GM19468 (cell line): ENCODE data around the gene PGLYRP2.

Source experiments
- ATAC-seq: cut with Tn5 transposase; IDR thresholded peaks from one replicate; pipeline ENCODE4 v1.9.1; 2021; ENCODE audit warnings: mild to moderate bottlenecking, moderate library complexity, moderate number of reproducible peaks; ENCODE audit not compliant: unreplicated experiment; ENCODE audit errors: extremely low read depth

Gene PGLYRP2

DNA sequence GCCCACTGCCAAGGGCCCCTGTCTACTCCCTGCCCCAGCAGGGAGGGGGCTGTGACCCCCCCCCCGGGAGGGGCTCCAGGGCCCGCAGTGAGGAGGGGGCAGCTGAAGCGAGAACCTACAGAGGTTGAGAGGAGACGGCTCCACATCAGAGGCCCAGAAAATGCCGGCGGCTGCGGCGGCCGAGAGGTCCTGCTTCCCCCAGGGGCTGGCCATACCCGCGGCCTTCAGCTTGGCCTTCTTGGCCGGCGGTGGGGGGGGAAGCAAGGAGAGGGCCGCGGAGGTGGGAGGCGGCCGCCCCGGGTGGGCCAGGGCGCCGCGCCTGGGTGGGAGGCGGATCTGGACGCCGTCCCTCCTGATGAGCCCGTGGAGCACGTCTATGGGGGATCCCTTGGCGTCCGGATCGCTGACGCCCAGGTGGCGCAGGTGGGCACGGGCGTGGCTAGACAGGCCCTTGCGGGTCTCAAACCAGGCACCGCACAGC, 51.3 kb downstream of the PGLYRP2 start:
- ATAC-seq: no peak

DNA sequence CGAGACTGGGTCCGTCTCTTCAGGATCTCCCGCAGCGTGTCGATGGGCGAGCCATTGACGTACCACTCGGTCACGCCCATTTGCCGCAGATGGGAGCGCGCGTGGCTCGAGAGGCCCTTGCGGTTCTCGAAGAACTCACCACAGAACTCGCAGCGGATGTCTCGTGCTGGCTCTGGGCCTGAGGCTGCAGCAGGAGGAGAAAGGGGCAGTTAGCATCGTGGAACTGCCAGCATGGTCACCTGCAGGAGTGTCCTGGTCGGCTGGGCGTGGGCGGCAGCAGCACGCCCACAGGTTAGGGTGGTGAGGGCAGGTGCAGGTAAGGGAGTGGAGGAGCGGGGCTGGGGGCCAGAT, 52.0 kb downstream of the PGLYRP2 start:
- no peak for ATAC-seq

DNA sequence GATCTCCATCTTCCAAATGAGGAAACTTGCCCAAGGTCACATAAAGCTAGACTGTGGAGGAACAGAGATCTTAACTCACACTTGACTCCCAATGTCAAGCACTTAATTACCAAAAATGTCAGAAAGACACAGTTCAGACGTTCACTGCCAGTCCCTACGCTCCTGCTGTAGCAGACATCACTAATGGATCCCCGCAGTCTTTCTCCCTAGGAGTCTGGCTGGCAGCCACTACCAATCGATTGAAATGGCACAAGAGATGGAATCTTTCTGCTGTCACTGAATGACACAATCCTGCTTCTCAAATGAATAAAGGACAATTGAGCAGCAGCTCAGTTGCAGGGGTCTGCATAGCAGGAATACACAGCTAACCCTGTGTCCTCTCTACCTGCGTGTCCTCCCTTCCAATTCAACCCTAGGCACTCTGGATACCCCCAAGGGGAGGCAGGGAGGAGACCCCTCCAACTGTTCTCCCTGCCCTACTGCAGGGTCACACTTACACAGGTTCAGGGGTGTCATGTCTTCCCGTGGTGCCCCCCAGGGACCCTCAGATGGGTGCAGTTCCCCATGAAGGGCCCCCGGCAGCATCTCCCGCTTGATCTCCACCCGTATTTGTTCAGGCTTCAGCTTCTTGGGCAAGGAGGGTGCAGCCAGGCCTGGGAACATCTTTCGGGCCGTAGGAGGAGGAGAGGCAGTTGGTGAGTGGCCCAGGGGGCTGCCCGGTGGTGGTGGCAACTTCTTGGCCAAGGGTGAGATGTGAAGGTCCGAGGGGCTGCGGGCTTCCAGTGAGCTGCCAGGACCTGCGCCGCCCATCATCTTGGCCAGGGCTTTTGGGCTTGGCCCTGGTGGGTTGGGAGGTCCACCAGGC, 52.6 kb downstream of the PGLYRP2 start:
- ATAC-seq: no peak

DNA sequence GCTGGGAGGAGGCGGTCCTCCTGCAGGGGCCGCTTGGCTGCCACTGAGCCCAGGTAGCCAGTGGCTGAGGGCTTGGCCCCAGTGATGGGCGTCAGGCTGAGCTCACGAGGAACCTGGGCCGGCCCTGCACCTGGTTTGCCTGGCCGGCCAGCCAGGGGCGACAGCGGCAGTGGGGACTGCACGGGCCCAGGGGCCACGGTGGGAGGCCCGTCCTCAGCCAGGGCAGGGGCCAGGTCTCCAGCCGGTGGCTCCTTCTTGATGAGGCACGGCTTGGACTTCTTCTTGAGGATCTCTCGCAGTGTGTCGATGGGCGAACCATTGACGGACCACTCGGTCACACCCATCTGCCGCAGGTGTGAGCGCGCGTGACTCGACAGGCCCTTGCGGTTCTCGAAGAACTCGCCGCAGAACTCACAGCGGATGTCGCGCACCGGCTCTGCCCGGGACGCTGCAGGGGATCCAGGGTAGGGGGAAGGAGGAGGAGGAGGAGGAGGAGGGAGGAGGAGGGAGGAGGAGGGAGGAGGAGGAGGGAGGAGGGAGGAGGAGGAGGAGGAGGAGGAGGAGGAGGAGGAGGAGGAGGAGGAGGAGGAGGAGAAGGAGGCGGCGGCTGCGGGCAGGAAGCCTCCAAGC, 53.9 kb downstream of the PGLYRP2 start:
- ATAC-seq: no peak

DNA sequence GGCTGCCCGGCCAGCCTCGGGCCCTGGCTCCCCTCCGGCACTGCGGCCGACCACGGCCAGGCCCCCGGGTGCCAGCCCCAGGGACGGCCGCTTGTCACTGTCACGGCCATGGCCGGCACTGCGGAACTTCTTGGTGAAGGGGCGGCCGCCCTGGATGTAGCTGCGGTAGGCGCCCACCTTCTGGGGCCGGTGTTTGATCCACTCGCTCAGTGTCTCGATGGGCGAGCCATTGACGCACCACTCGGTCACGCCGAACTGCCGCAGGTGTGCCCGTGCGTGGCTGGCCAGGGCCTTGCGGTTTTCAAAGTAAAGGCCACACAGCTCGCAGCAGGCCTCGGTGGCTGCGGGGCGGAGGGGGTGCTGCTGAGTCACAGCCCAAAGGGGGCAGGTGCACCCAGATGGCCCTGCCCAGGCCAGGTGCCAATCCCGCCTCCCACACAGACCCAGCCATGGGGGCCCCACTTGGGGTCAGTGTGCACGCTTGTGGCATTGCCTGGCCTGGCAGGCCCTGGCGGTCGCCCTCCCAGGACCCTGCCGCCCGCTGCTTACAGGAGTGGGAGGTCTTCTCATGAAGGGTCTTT, 54.5 kb downstream of the PGLYRP2 start:
- ATAC-seq: no peak

DNA sequence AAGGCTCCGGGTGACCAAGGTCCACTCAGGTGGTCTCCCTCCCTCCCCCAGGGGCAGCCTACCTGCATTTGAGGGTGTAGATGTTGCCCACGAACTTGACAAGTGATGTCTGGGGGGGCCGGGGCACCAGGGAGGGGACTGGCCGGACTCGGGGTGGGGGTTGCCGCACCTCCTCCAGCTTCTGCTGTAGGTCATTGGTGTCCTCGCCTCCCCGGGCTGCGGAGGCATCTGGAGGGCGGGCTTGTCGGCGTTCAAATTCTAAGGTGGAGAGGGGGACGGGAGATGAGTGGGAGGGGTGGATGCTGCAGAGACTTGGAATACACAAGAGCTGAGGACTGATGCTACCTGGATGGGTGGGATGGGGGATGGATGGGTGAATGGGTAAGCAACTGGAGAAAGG, 55.2 kb downstream of the PGLYRP2 start:
- ATAC-seq: no peak

DNA sequence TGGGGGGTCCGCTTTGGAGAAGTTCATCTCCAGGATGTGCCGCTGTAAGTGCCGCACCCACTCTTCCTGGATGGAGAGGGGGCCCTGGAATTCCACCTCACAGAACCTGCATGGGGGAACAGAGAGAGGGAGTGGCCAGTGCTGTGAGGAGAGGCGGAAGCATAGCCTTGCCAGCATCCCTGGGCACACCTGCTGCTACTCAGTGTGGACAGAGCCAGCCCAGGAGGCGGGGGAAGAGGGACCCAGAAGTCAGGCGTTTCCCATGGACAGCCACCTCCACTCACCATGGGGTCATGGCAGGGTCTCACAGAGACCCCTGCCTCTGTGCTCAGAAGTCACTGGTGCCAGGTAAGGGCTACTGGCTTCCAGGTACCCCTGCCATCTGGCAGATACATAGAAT, 56.2 kb downstream of the PGLYRP2 start:
- ATAC-seq: no peak

DNA sequence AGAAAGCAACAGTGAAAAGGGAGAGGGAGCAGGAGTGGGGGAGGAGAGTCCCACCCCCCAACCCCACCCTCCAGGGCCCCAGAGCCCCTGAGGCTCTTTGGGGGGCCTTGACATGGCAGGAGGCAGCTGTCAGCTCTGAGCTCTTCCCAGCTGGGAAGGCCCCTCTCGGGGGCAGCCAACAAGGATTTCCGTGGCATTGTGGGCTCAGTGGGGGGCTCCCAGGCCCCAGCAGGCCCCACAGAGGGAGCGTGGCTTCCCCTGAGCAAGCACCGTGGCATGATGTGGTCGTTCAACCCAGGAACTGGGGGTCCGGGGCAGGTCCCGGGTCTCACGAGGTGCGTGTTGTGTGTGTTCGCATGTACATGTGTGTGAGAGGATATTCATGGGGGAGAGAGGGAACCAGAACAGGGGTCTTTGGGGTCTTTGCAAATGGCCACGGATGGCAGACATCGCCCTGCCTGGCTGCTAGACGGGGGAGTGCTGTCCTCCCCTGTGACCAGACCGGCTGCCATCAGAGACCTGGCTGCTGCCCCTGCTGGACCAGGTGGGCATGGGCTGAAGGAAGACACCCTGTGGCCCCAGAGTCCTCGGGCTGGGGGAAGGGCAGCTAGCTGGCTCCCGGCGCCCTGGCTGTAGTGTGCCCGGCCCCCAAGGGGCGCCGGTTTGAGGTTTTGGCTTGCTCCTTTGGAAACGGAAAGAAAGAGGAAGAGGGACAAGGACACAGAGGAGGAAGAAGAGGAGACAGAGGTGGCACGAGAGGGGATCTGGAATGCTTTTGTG, 56.8 kb downstream of the PGLYRP2 start:
- no peak for ATAC-seq

DNA sequence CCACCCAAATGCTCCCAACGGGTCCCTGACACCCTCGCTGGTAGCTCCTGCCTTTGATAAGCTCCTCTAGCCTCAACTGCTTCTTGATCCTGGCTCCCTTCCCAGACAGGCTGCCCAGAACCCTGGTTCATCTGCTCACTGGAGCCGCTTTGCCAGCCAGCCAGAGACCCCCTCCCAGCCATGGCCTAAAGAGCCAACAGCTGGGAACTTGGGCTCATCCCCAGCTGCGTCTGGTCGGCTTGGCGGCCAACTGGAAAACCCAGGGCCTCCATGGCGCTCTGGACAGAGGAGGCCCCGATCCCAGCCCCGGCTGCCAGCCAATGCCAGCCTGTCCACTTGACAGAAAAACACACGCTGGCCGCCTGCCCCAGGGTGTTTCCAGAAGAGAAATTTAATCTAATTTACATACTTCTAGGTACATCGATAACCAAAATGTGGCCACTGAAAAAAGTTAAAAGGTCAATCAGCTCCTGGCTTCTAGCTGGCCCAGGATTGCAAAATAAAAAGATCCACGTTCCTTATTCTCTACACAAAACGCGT, 57.5 kb downstream of the PGLYRP2 start:
- ATAC-seq: no peak

DNA sequence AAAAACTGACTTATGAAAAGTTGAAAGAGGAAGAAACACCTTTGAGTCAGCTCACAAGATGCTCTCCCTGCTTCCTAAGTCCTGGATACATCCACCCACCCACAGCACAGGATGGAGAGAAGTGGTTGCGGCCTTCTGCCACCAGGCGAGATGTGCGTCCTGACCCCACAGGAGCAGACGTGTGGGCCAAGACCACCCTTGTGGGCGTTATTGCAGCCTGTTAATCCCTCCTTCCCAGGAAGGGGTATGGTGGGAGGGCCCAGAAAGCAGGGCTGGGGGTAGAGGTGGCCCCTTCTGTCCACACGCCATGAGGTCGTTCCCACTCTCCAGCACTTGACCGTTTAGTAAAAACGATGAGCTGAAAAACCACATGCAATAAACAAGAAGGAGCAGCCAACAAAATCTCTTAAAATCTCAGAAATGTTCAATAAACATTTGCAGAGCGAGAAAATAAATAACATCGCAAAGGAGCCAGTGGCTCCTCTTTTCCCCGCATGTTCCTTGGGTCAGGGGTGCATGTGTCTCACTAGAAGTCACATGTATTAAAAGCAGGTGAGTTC, 58.1 kb downstream of the PGLYRP2 start:
- no peak for ATAC-seq

DNA sequence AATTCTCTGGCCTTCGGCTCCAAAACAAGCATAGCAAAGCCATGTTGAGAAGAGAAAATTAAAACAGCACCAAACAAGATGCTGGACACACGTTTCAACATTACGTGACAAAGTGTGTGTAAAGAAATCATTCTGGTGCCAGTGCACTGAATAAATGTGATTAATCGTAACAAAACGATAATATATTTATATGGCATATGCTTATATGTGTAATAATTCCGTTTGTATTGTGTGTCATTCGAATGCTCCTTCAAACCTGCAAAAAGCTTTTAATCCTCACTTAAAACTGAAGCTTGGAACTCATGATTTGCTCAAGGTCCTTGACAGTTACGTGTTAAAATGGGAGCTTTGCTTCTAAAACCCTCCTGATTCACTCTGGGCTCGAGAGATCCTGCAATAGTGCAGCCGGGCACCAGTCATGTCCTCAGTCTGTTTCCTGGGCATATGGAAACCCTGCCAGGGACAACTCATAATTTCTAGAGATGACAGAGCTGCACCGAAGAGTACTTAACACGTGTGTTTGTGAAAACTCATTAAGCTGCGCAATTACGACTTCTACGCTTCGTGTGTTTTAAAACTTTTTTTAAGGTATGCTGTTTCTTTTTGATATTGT, 59.8 kb downstream of the PGLYRP2 start:
- no peak for ATAC-seq
